Endothelial cell of umbilical vein (primary cell): Measurements from ENCODE around the gene TPP2. TPM values are rescaled to one million over a fixed set of nuclear protein-coding genes. Genes with fewer than 3 reads are reported as not detected.

Experiments
- BruUV-seq: library from RNA; stranded (reverse); fragments of 400-500 nt; replicated peaks from 2 replicates; lab custom pipeline; 2021; lab: Mats Ljungman, UMichigan
- CTCF ChIA-PET: fragments of 300-600, 350-600 bp; sonication (Branson Sonifier 250); formaldehyde crosslinking; loops from one replicate; lab custom pipeline; 2021; ENCODE audit warnings: antibody characterized with exemption, inconsistent platforms; lab: Charles Lee
- POLR2A ChIA-PET: fragments of 300-600, 350-600 bp; sonication (Branson Sonifier 250); formaldehyde crosslinking; loops from one replicate; lab custom pipeline; 2021; ENCODE audit warnings: antibody characterized with exemption, inconsistent platforms; lab: Charles Lee
- DNase-seq: peaks from one replicate; pipeline ENCODE4 v3.0.0-alpha.2; 2011; ENCODE audit warnings: low read depth, low spot score
- FAIRE-seq: peaks from 2 replicates; lab custom pipeline; 2011; peaks lifted over from hg19 to GRCh38; lab: Jason Lieb, UNC
- H2AFZ ChIP-seq: 2 replicates; pipeline ENCODE4 v1.6.0; 2012; ENCODE audit warnings: low read depth, low read length, control low read depth, inconsistent platforms
- H3K27ac ChIP-seq: 2 replicates; pipeline ENCODE4 v1.5.1; 2011; ENCODE audit warnings: low read depth, mild to moderate bottlenecking, control low read depth, low read length, moderate library complexity; ENCODE audit not compliant: insufficient read depth
- H3K27me3 ChIP-seq, 2 experiments: 2 replicates each; pipeline versions ENCODE4 v1.6.0 to v1.6.1; 2011; ENCODE audit warnings: low read length in 2 of 2, mixed read lengths in 1 of 2; ENCODE audit not compliant: control insufficient read depth in 2 of 2, insufficient read depth in 2 of 2
- H3K36me3 ChIP-seq, 2 experiments: 2 replicates in 1 of 2; 3 replicates in 1 of 2; pipeline ENCODE4 v1.5.1; 2011; ENCODE audit warnings: low read length in 2 of 2, mild to moderate bottlenecking in 1 of 2, moderate library complexity in 1 of 2; ENCODE audit not compliant: control insufficient read depth in 2 of 2, insufficient read depth in 2 of 2; ENCODE audit errors: extremely low read depth in 1 of 2
- H3K4me1 ChIP-seq: 3 replicates; pipeline ENCODE4 v1.5.1; 2011; ENCODE audit warnings: mild to moderate bottlenecking, low read length; ENCODE audit not compliant: control insufficient read depth, insufficient read depth; ENCODE audit errors: extremely low read depth
- H3K4me2 ChIP-seq: 2 replicates; pipeline ENCODE4 v1.6.1; 2011; ENCODE audit warnings: low read length, control low read depth, mixed read lengths; ENCODE audit not compliant: insufficient read depth
- H3K4me3 ChIP-seq, 3 experiments: fragments of 200-600 bp in 1 of 3; sonication (generic), shearing (Covaris generic) in 1 of 3; replicated peaks in 1 of 3; 2 replicates each; pipeline ENCODE4 v1.5.1; 2011 to 2016; ENCODE audit warnings: control low read depth in 3 of 3, low read length in 3 of 3, mild to moderate bottlenecking in 2 of 3, inconsistent platforms in 1 of 3, low read depth in 1 of 3, moderate library complexity in 1 of 3; ENCODE audit not compliant: insufficient read depth in 1 of 3
- H3K79me2 ChIP-seq: 2 replicates; pipeline ENCODE4 v1.6.0; 2012; ENCODE audit warnings: low read length, inconsistent platforms; ENCODE audit not compliant: control insufficient read depth, insufficient read depth
- H3K9ac ChIP-seq: replicated peaks from 2 replicates; pipeline ENCODE3; 2011; ENCODE audit warnings: low read length, control low read depth; ENCODE audit not compliant: insufficient read depth; ENCODE audit errors: extremely low read depth
- H3K9me1 ChIP-seq: replicated peaks from 3 replicates; pipeline ENCODE4 v1.6.0; 2011; ENCODE audit warnings: mild to moderate bottlenecking, low read length; ENCODE audit not compliant: control insufficient read depth, insufficient read depth; ENCODE audit errors: extremely low read depth
- H3K9me3 ChIP-seq: replicated peaks from 2 replicates; pipeline ENCODE4 v1.5.1; 2012; ENCODE audit warnings: low read length, inconsistent platforms; ENCODE audit not compliant: control insufficient read depth, insufficient read depth
- H4K20me1 ChIP-seq: replicated peaks from 2 replicates; pipeline ENCODE3; 2011; ENCODE audit warnings: mild to moderate bottlenecking, low read length; ENCODE audit not compliant: control insufficient read depth, insufficient read depth; ENCODE audit errors: extremely low read depth
- EZH2 ChIP-seq: IDR thresholded peaks from 2 replicates; pipeline ENCODE4 v1.6.1; 2012; ENCODE audit warnings: borderline replicate concordance, low read depth, mild to moderate bottlenecking, moderate library complexity, low read length, inconsistent platforms; ENCODE audit not compliant: severe bottlenecking
- FOS ChIP-seq: IDR thresholded peaks from 2 replicates; pipeline ENCODE4 v1.6.1; 2011; ENCODE audit warnings: mild to moderate bottlenecking, low read length, moderate library complexity, borderline replicate concordance; ENCODE audit not compliant: insufficient read depth
- GATA2 ChIP-seq: IDR thresholded peaks from 2 replicates; pipeline ENCODE4 v1.7.0; 2011; ENCODE audit warnings: low read depth, mild to moderate bottlenecking, moderate library complexity, mixed read lengths, low read length; ENCODE audit not compliant: insufficient read length, insufficient read depth
- JUN ChIP-seq: IDR thresholded peaks from 2 replicates; pipeline ENCODE4 v1.6.1; 2011; ENCODE audit warnings: borderline replicate concordance, low read depth; ENCODE audit not compliant: insufficient read length, insufficient read depth
- MYC ChIP-seq: IDR thresholded peaks from one replicate; pipeline ENCODE4 v1.6.1; 2011; ENCODE audit warnings: mild to moderate bottlenecking, low read depth, low read length
- POLR2A ChIP-seq: IDR thresholded peaks from 2 replicates; pipeline ENCODE4 v1.6.1; 2012; ENCODE audit warnings: low read depth, mild to moderate bottlenecking, control low read depth, low read length
- POLR2AphosphoS5 ChIP-seq: IDR thresholded peaks from 2 replicates; pipeline ENCODE4 v1.6.1; 2012; ENCODE audit warnings: low read depth, mild to moderate bottlenecking, control low read depth, low read length, moderate library complexity; ENCODE audit not compliant: insufficient read depth
- dilution Hi-C: fragments of 300-500 bp; cut with MboI; formaldehyde crosslinking; loops from one replicate; pipeline ENCODE4 v1.15.0; 2019; ENCODE audit warnings: low sequenced_read_pairs; ENCODE audit not compliant: extremely low pct_ligation_motif_present
- intact Hi-C: fragments of 100-400 bp; cut with micrococcal nuclease; formaldehyde crosslinking; loops from one replicate; pipeline ENCODE4 v1.10.0; 2022
- polyA plus RNA-seq, 4 experiments: library from polyadenylated mRNA; depleted of rRNA in 3 of 4; stranded (reverse) in 3 of 4; unstranded in 1 of 4; fragments of >200 nt; gene quantifications; 2 replicates each; pipeline versions ENCODE4 v1.2.1 to v1.2.3, GENCODE V29; 2011 to 2012; ENCODE audit warnings: missing spikeins in 1 of 4
- total RNA-seq: library from RNA; stranded (reverse); gene quantifications from 2 replicates; pipeline ENCODE4 v1.2.3, GENCODE V29; 2021
- TF ChIP-seq, protein P1 (sequence below), 2 donors: IDR thresholded peaks; 1 replicate in 1 of 2; 2 replicates in 1 of 2; pipeline ENCODE4 v1.5.1; 2011; ENCODE audit warnings: low read length in 2 of 2, mild to moderate bottlenecking in 2 of 2, moderate library complexity in 2 of 2, control low read depth in 1 of 2, inconsistent platforms in 1 of 2, low read depth in 1 of 2; ENCODE audit not compliant: insufficient read depth in 1 of 2; ENCODE audit errors: extremely low read depth in 1 of 2
- TF ChIP-seq, protein P2 (sequence below): IDR thresholded peaks from 2 replicates; pipeline ENCODE4 v1.6.1; 2011; ENCODE audit not compliant: insufficient read depth, insufficient read length

TPP2 gene
- total and polyA plus RNA-seq, 2 donors (not counting 3 experiments of a cell fraction or from before 2014, with no cell fraction given) = 11.5 to 46.7 TPM

DNA sequence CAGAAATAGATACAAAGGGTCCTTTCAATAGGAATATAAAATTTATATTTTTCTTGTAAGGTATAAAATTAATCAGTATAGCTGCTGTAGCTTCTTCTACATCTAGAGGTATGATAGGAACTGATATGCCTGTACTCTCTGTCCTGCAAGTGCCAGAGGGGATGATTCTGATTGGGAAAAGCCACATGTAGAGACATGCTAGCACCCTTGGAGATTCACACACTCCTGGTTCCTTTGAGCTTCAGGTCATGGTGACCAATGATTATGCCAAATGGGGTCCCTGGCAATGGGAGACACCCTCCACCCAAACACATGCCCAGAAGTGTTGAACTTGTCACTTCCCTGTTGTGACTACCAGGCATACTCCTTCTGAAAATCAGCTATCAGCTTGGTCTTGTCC lies 112.8 kb downstream of the TPP2 start:
- DNase-seq = no peak
- Histone ChIP-seq H3K27ac (no peak overlapping the region), H3K79me2 (no peaks in the 10 kb centered on the region), H3K9me3 (no peaks in the 10 kb centered on the region), H3K4me1 (peaks cover 31% of the 10 kb centered on the region), H4K20me1 (no peaks in the 10 kb centered on the region), H3K9ac (no peak overlapping the region), H3K9me1 (no peaks in the 10 kb centered on the region), H3K27me3 (no peaks in the 10 kb centered on the region), H3K36me3 (no peaks in the 10 kb centered on the region), H3K4me3 (no peak overlapping the region), H3K4me2 (no peak overlapping the region), H2AFZ (no peak overlapping the region)
- TF ChIP-seq, protein P1, sequence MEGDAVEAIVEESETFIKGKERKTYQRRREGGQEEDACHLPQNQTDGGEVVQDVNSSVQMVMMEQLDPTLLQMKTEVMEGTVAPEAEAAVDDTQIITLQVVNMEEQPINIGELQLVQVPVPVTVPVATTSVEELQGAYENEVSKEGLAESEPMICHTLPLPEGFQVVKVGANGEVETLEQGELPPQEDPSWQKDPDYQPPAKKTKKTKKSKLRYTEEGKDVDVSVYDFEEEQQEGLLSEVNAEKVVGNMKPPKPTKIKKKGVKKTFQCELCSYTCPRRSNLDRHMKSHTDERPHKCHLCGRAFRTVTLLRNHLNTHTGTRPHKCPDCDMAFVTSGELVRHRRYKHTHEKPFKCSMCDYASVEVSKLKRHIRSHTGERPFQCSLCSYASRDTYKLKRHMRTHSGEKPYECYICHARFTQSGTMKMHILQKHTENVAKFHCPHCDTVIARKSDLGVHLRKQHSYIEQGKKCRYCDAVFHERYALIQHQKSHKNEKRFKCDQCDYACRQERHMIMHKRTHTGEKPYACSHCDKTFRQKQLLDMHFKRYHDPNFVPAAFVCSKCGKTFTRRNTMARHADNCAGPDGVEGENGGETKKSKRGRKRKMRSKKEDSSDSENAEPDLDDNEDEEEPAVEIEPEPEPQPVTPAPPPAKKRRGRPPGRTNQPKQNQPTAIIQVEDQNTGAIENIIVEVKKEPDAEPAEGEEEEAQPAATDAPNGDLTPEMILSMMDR (IDR thresholded peaks at IDR 0.05; ENCODE audit: extremely low read depth in 1 of 2, insufficient read depth in 1 of 2, low read depth in 1 of 2, low read length in 2 of 2) = no peak
- TF ChIP-seq POLR2A = no peak
- no peak for TF ChIP-seq MYC
- ChIA-PET POLR2A (no interaction called here), CTCF (interaction anchor here (1.5 kb wide), 1 partner anchor 13 kb away, joined by 4 read pairs; no protein-coding TSS in a partner anchor)
- no peak for FAIRE-seq
- intact Hi-C loops (no loop called here), dilution Hi-C loops (no loop called here)
- no TSS peak for BruUV-seq

DNA sequence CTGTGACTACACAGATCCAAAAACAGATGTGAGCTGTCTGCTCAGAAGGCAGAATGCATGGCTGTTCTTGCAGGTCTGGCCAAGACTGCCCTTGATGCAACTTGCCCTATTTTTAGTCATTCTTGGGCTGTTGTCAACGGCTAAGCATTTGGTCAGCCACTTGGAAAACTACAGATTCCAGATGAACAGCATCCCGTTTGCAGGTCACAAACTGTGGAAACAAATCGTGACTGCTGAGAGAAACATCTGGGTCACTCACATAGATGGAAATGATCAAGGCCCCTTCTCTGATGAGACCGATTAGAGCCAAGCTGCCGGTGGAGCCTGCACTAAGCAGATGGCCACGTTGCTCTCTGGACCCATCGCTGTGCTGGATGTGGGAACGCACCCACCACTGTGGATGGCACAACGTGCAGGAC lies 113.5 kb downstream of the TPP2 start:
- Histone ChIP-seq H3K27me3 (no peaks in the 10 kb centered on the region), H3K9me1 (no peaks in the 10 kb centered on the region), H3K9me3 (no peaks in the 10 kb centered on the region), H3K4me2 (no peak overlapping the region), H3K27ac (no peak overlapping the region), H3K4me3 (no peak overlapping the region), H2AFZ (no peak overlapping the region), H3K9ac (no peak overlapping the region), H3K4me1 (peaks cover 24% of the 10 kb centered on the region), H3K36me3 (no peaks in the 10 kb centered on the region), H3K79me2 (no peaks in the 10 kb centered on the region), H4K20me1 (no peaks in the 10 kb centered on the region)
- DNase-seq (no peak), FAIRE-seq (no peak)
- BruUV-seq = no TSS peak
- dilution Hi-C loops = no loop called here
- intact Hi-C loops = no loop called here
- TF ChIP-seq MYC (no peak), FOS (no peak), POLR2A (no peak), JUN (no peak), POLR2AphosphoS5 (no peak), GATA2 (no peak), EZH2 (no peak)
- TF ChIP-seq, protein P2, sequence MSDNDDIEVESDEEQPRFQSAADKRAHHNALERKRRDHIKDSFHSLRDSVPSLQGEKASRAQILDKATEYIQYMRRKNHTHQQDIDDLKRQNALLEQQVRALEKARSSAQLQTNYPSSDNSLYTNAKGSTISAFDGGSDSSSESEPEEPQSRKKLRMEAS = no peak
- TF ChIP-seq, protein P1 (IDR thresholded peaks at IDR 0.05; ENCODE audit: extremely low read depth in 1 of 2, insufficient read depth in 1 of 2, low read depth in 1 of 2, low read length in 2 of 2) = no peak
- CTCF ChIA-PET = interaction anchor here (1.5 to 2.3 kb wide), 2 partner anchors 12 to 14 kb away, joined by 4 to 12 read pairs; no protein-coding TSS in a partner anchor
- POLR2A ChIA-PET = no interaction called here
